ENCODE results near the gene CAPZB.
"Not testable (repeated sequence)": the region's sequence is repeated elsewhere in the genome, so short reads cannot be mapped to it uniquely, and the experiment has no call there.

DNA sequence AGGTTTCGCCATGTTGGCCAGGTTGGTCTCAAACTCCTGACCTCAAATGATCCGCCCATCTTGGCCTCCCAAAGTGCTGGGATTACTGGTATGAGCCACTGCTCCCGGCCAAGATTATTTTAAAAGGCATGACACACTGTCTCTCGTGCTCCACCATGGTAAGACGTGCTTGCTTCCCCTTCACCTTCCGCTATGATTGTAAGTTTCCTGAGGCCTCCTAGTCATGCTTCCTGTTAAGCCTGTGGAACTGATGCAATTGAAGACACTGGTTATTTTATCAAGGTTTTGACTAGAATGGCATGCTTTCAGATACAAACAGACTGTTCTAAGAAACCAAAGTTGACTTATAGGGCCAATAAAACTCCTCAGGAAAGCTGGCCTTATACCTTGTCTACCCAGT lies 16.9 kb upstream of the CAPZB start:
- TF ChIP-seq, protein P1, sequence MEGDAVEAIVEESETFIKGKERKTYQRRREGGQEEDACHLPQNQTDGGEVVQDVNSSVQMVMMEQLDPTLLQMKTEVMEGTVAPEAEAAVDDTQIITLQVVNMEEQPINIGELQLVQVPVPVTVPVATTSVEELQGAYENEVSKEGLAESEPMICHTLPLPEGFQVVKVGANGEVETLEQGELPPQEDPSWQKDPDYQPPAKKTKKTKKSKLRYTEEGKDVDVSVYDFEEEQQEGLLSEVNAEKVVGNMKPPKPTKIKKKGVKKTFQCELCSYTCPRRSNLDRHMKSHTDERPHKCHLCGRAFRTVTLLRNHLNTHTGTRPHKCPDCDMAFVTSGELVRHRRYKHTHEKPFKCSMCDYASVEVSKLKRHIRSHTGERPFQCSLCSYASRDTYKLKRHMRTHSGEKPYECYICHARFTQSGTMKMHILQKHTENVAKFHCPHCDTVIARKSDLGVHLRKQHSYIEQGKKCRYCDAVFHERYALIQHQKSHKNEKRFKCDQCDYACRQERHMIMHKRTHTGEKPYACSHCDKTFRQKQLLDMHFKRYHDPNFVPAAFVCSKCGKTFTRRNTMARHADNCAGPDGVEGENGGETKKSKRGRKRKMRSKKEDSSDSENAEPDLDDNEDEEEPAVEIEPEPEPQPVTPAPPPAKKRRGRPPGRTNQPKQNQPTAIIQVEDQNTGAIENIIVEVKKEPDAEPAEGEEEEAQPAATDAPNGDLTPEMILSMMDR (IDR thresholded peaks at IDR 0.05; ENCODE audit: poor library complexity, severe bottlenecking), result not testable (repeated sequence)
- not testable (repeated sequence) for TF ChIP-seq EZH2 (IDR thresholded peaks at IDR 0.05; ENCODE audit: borderline replicate concordance, insufficient read depth, low read length, poor library complexity, severe bottlenecking)
